SHP77 treated with DMSO at 0.1 percent for 48 hours (cell line): ENCODE data around the gene C1QTNF6.

Source experiments
- DNase-seq: peaks from one replicate; lab custom pipeline; 2025; lab: John Stamatoyannopoulos, UW

Gene C1QTNF6

GRCh38 chr22:37141971-37142370, 46.1 kb downstream of the C1QTNF6 start:
- no peak for DNase-seq

DNA sequence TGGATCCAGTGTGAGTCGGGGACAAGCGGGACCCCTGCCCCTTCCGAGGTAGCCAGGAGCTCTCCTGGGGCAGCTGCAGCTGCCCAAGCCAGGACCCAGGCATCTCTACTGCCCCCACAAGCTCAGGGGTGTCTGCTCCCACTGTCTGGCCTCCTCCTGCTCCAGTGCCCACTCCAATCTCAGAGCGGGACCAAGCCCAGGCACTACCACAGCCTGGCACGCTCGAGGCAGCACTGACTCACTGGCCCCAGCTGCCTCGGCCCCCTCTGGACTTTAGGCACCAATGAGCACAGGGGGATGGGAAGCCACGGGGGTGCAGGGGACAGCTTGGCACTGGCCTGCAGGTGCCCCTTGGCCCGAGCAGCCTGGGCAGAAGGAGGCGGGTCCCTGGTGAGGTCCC, 46.6 kb downstream of the C1QTNF6 start:
- no peak for DNase-seq

- DNase-seq, result no peak
These were observed 47.2 kb downstream of the C1QTNF6 start for GRCh38 chr22:37140686-37141323.

DNA sequence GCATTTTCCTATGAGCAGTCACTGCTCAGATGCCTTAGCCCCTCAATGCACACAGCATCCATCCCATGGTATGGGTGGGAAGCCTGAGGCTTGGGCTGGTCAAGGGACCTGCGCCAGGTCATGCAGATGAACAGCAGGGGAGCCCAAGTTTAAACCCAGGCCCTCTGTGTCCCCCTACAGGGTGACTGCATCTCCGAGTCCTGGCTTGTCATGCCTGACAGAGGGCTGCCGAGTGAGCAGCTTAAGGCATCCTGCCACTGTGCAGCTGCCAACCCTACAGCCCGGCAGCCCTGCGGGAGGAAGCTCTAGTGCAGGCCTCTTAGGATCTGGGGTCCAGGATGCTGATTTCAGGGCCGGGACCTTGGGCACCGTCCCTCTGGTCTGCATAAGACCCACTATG, 48.3 kb downstream of the C1QTNF6 start:
- DNase-seq, result no peak

GRCh38 chr22:37138849-37139561, 49.0 kb downstream of the C1QTNF6 start:
- DNase-seq, result no peak

DNA sequence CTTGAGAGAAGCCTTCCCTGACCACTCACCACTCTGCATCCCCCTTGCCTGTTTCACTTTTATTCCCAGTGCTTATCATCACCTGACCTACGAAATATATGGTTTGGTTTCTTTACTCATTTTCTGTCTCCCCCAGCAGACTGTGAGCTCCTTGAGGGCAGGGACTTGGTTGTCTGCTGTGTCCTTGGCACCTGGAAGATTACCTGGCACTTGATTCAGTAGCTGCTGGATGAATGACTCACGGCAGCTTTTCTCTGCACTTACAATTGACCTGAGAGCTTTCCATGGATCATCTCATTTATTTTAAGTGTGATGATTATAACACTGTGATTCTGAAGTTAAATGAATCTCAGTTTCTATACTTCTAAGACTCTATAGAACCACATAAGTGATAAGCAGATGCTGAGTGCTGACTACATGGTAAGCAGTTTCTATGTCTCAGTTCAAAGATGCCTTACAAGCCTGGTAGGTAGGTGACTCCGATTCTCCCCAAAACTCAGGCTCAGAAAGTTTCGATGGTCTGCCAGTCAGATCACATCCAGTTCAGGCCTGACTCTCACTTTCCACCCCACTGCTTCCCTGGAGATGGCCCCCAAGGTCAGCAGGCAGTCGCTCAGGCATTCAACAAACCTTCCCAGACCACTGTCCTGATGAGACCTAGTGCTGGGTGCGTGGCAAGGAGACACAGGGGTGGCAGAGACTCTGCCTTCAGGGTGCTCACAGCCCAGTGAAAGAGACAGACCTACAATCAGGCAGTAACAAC, 50.0 kb downstream of the C1QTNF6 start:
- DNase-seq, result no peak

GRCh38 chr22:37137131-37137530, 50.9 kb downstream of the C1QTNF6 start:
- no peak for DNase-seq

DNA sequence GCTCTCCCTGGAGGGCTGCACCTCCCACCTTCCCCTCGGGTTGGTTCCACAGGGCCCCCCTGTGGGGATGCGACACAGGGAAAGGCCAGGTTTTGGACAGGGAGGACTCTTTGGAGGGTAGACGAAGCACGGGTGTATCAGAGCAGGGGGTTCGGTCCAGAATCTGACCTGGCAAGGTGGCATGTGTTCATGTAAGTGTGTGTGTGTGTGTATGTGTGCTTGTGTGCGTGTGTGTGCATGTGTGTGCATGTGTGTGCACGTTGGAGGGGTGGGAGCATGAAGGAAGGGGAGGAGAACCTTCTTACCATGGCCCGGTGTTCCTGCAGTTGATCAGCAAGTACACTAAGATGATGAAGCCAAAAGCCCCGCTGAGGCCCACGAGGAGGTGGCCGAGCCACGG, 53.0 kb downstream of the C1QTNF6 start:
- DNase-seq, result no peak

DNA sequence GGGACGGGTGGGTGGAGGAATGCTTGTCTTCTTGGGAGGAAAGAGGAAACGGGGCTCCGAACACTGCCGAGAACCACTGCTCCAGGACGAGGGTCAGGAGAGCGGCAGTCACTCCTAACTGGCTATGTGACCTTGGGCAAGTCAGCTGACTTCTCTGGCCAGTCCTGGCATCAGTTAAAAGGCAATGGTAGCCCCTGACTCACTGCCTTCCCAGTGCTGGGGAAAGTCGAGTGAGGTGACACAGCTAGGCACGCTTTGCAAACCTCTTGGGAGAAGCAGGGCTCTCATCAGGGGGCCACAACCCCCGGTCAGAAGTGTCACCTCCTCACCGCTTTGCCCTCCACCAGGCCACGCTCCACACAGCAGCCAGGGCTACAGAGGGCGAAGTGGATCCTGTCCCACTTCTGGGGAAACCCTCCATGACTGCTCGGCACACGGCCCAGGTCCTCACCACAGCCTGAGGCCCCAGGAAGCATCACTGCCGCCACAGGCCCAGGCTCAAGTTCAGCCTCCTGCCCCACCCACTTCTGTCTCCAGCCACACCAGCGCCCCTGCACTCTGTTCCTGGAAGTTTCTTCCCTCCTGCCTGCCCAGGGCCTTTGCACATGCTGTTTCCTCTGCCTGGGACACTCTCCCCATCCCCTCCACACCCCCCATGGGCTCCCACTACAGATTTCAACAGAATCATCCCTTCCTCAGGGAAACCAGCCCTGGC, 54.6 kb downstream of the C1QTNF6 start:
- DNase-seq, result no peak

DNA sequence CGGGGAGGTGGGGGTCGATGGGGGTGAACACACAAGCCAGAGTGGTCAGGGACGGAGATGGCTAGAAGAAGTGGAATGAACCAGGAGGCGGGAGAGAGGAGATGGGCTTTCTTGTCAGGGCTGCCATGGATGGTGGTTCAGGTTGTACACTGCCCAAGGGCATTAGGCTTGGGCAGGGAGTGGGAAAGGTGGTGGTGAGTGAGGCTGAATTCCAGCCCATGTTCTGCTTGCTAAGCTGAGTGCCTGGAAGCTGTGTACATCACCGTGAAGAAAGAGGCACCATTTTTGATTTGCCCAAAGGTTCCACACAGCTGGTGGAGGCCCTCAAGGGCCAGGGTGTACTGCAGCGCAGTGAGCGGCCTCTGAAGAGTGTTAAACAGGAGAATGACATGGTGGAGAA, 55.3 kb downstream of the C1QTNF6 start:
- no peak for DNase-seq
